Stomach smooth muscle (tissue), 2 donors: ENCODE data around the gene ZNF354C.

Experiments
- H3K27ac ChIP-seq: one replicate; pipeline ENCODE4 v1.7.0; 2013; ENCODE audit warnings: mild to moderate bottlenecking, low read length, inconsistent platforms
- H3K27me3 ChIP-seq, 2 donors: one replicate each; pipeline ENCODE4 v1.7.0; 2013; ENCODE audit warnings: low read length in 2 of 2; ENCODE audit not compliant: insufficient read depth in 2 of 2, control insufficient read depth in 1 of 2
- H3K36me3 ChIP-seq, 2 donors: one replicate each; pipeline ENCODE4 v1.7.0; 2013; ENCODE audit warnings: low read length in 2 of 2; ENCODE audit not compliant: control insufficient read depth in 2 of 2, insufficient read depth in 2 of 2
- H3K4me1 ChIP-seq: one replicate; pipeline ENCODE4 v1.7.0; 2013; ENCODE audit warnings: low read length; ENCODE audit not compliant: control insufficient read depth, insufficient read depth
- H3K4me3 ChIP-seq, 2 donors: one replicate each; pipeline ENCODE4 v1.7.0; 2013; ENCODE audit warnings: low read length in 2 of 2
- H3K9ac ChIP-seq, 2 donors: one replicate each; pipeline ENCODE4 v1.7.0; 2013; ENCODE audit warnings: low read length in 2 of 2, mild to moderate bottlenecking in 1 of 2
- H3K9me3 ChIP-seq, 2 donors: one replicate each; pipeline ENCODE4 v1.7.0; 2013; ENCODE audit warnings: low read length in 2 of 2; ENCODE audit not compliant: control insufficient read depth in 2 of 2
- donor health status: healthy.
- donor health status: Pancreatic carcinoma.

Gene ZNF354C

DNA sequence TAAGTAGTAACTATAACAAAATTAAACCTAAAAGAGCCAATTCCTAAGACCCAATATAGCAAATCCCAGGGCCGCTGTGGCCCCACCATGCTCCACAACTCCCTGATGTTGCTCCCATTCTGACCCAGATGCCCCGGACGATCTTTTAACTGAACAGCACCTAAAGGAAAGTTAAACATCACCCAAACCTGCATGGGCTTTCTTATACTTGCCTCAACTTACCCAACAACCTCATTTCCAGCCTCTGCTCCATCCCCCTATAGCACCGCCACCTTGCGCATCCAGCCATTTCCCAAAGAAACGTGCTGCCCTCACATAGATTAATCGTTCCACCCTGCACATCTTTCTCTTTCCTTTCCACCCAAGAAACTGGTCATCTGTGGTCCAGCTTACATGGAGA lies 54.6 kb downstream of the ZNF354C start:
- H3K4me3 ChIP-seq = no peak overlapping the region
- no peak overlapping the region for H3K27ac ChIP-seq
- H3K27me3 ChIP-seq = no peaks in the 10 kb centered on the region
- H3K36me3 ChIP-seq = peaks cover 0 to 3% of the 10 kb centered on the region in 2 donors
- no peaks in the 10 kb centered on the region for H3K4me1 ChIP-seq
- peaks cover 4 to 48% of the 10 kb centered on the region in 2 donors for H3K9me3 ChIP-seq
- H3K9ac ChIP-seq = no peak overlapping the region

DNA sequence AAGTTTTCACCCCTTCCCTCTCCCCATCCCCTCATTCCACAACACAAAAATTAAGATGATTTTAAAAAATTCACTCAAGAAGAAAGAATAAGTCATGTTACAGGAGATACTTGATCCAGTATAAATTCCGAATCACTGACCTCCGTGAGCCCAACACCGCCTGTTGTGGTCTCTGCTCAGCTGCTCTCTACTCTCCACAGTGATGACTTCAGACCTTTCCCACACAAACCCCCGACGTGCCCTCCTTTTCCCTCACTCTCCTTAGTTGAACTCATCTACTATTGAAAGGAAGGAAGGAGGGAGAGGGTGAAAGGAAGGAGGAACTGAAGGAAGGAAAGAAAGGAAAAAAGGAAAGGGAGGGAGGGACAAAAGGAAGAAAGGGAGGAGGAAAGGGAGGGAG lies 55.1 kb downstream of the ZNF354C start:
- Histone ChIP-seq H3K4me1 (no peaks in the 10 kb centered on the region), H3K9ac (no peak overlapping the region), H3K9me3 (peaks cover 4 to 48% of the 10 kb centered on the region in 2 donors), H3K36me3 (peaks cover 0 to 3% of the 10 kb centered on the region in 2 donors), H3K4me3 (no peak overlapping the region), H3K27ac (no peak overlapping the region), H3K27me3 (no peaks in the 10 kb centered on the region)

DNA sequence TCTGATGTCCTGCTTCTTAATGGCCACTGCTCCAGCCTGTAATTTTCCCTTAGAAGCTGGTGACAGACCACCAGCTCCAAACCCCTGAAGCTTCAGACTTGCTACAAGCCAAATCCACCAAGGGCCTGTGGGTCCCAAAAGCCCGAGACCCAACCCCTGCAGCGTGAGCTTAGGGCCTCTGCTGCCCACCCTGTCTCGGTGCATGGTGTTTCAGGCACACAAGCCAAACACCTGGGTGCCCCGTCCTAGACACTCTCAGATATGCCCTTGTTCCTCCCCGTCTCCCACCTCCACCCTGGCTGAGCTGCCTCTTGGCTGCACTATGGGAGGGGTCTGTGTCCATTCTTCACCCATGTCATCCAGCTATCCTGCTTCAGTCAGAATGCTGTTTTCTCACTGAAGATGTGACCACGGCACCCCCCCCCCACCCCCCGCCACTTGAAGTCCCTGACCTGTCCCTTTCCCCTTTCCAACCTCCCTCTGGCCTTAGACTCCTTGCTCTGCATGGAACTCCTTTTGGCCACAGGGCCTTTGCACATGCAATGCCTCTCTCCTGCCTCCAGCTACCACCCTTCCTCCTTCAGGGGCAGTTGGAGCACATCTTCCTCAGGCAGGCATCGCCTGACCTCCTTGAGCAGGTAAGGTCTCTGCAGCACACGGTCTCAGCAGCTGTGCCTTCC lies 55.8 kb downstream of the ZNF354C start:
- H3K36me3 ChIP-seq = peaks cover 0 to 3% of the 10 kb centered on the region in 2 donors
- no peak overlapping the region for H3K27ac ChIP-seq
- H3K9ac ChIP-seq = no peak overlapping the region
- H3K9me3 ChIP-seq = peaks cover 4 to 45% of the 10 kb centered on the region in 2 donors
- H3K4me3 ChIP-seq = no peak overlapping the region
- H3K4me1 ChIP-seq = no peaks in the 10 kb centered on the region
- H3K27me3 ChIP-seq = no peaks in the 10 kb centered on the region

DNA sequence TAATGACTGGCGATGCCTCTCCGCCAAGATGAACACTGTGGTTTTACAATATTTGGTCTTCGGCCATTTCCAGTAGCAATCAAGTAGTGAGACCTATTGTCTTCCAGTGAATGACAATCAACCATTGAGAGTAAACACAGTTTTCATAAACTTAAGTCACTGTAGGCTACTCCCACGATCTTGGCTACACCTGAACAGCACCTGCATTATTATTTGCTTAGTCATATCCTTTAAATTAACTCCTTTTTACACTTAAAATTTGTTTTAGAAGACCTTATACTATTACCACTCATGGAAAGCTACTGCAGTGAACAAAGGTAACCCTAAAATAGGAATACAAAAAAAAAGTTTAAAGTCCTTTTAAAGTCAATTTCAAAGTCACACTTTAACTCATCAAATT lies 58.2 kb downstream of the ZNF354C start:
- Histone ChIP-seq H3K27ac (no peak overlapping the region), H3K9ac (no peak overlapping the region), H3K27me3 (no peaks in the 10 kb centered on the region), H3K4me1 (no peaks in the 10 kb centered on the region), H3K4me3 (no peak overlapping the region), H3K9me3 (peaks cover 4 to 28% of the 10 kb centered on the region in 2 donors), H3K36me3 (peaks cover 0 to 3% of the 10 kb centered on the region in 2 donors)

DNA sequence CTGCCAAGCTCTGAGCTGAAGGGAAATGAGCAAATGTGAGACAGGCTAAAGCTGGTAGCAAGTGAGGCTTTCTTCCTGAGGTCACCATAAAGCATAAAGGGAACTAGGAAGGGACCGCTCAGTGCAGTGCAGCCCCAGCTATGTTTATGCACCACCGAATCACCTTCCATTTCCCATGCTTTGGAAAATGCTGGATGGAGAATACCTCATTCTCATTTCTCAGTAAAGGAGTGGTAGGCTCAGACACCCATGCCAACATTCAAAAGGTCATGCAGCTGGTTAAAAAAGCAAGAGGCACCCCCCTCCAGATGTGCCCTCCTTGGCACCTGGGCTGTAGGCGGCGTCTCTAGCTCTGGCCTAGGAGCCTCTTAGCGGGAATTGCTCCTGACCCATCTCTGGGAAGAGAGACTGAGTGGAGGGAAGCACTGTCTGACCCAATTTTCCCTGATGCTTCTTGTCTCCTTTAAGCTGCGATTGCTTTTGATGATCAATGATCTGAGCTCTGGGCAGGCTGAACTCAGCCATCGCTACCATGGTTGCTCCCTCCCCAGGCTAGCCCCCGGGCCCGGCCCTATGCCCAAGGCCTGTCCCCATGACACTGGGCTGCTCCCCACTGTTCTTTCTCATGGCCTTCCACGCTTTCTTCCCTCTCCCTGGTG lies 58.7 kb downstream of the ZNF354C start:
- Histone ChIP-seq H3K9ac (no peak overlapping the region), H3K4me3 (no peak overlapping the region), H3K36me3 (peaks cover 0 to 2% of the 10 kb centered on the region in 2 donors), H3K4me1 (no peaks in the 10 kb centered on the region), H3K9me3 (peaks cover 4 to 24% of the 10 kb centered on the region in 2 donors), H3K27ac (no peak overlapping the region), H3K27me3 (no peaks in the 10 kb centered on the region)

DNA sequence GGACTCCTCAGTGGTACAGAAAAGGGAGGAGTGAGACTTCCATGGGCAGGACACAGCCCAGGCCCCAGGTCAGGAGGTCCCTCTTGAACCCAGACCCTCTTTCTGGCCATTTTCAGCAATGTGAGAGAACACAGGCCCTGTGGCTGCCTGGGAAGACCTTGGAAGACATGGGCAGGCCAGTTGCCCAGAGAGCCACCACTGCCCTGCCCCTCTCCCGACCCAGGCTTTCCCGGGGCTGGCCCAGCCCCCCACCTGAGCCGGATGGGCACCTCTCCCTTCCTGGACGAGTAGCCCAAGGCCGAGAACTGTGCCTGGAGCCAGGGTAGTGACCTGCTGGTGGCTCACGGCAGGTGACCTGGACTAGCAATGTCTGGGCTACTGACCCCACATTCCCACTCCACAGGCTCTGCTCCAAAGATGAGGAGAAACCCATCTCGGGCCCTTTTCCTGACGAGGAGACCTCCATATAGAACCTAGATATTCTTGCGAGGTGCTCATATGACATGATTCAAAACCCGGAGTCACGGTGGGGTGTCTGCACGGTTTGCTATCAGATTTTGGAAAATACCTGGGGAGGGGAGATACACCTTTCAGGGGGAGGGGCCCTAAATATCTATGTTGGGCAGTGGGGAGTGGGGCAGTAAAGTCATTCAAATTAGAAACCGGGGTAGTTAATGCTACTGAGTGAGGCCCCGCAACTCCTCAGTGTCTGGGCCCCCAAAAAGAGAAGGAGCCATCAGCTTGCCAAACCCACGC lies 59.4 kb downstream of the ZNF354C start:
- H3K9me3 ChIP-seq = peaks cover 4 to 17% of the 10 kb centered on the region in 2 donors
- H3K4me1 ChIP-seq = no peaks in the 10 kb centered on the region
- H3K36me3 ChIP-seq = no peaks in the 10 kb centered on the region
- no peaks in the 10 kb centered on the region for H3K27me3 ChIP-seq
- no peak overlapping the region for H3K9ac ChIP-seq
- no peak overlapping the region for H3K4me3 ChIP-seq
- no peak overlapping the region for H3K27ac ChIP-seq

DNA sequence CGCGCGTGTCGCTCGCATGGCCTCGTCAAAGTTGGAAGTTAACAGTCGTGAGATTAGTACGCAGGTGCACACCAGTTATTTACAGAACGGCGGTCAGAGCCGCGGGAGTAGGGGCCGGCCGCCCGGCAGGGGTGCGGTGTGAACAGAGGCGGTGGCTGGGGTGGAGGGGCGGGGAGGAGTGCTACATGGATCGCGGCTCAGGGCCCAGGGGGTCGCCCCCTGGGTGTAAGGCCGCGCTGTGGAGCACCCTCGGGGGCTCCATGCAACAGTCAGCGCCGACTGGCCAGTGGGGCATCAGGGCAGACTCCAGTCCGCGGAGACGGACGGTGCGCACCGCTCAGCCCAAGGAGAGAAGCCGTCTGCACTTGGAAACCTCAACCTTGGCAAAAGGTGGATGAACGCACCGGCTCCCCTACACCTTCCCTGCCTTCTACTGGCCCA lies 60.3 kb downstream of the ZNF354C start:
- H3K27ac ChIP-seq = no peak overlapping the region
- H3K36me3 ChIP-seq = no peaks in the 10 kb centered on the region
- H3K27me3 ChIP-seq = no peaks in the 10 kb centered on the region
- peaks cover 0 to 15% of the 10 kb centered on the region in 2 donors for H3K9me3 ChIP-seq
- H3K4me3 ChIP-seq = no peak overlapping the region
- H3K4me1 ChIP-seq = no peaks in the 10 kb centered on the region
- H3K9ac ChIP-seq = no peak overlapping the region

DNA sequence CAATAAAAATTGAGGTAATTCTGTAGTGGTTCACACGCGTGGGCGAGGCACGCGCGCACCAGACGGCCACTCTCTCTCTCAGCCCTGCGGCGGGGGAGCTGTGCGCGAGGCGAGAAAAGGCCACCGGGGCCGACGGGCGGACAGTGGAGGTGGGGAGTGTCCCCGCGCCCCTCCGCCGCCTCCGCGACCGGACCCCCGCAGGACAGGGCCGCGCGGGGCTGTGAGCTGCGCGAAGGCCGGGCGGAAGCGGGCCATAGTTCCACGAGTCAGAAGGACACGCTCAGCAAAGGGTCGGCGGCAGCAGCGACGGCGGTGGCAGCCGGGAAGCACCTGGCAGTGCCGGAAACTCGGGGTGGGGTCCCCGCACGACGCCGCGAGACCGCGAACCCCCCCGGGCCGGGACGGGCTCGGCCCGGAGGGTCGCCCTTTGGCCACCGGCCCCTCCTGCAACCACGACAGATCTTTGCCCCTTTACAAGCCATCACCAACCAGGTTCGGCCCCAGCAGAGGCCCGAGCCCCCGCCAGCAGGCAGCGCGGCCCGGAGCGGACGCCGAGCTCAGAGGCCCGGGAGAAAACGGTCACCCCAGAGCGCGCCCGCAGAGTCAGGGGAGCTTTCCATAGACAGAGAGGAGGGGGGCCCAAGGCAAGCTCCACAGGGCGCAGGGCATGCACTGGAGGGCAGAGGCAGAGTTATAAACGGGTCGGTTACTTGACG lies 60.9 kb downstream of the ZNF354C start:
- Histone ChIP-seq H3K4me1 (no peaks in the 10 kb centered on the region), H3K36me3 (no peaks in the 10 kb centered on the region), H3K9me3 (peaks cover 0 to 10% of the 10 kb centered on the region in 2 donors), H3K27me3 (no peaks in the 10 kb centered on the region), H3K27ac (no peak overlapping the region), H3K4me3 (no peak overlapping the region), H3K9ac (no peak overlapping the region)

DNA sequence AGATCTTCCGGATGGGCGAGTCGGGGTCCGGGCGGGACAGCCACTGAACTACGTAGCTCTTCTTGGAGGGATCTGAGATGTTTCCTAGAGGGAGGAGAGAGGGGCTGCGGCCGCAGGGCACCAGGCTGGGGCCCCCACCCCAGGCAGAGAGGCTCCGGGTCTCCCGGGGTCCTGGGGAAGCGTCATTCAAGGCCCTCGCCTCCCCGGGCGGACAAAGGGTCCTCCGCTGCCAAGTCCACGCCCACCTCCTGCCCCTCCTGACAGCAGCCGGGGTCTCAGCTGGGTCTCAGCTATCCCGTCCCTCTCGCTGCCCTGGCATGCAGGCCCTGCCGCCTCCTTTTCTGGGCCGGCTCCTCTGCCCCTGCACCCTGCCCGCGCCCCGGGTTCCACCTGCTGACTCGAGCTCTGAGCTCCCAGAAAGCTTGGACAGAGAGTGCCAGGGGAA lies 61.5 kb downstream of the ZNF354C start:
- peaks cover 0 to 4% of the 10 kb centered on the region in 2 donors for H3K9me3 ChIP-seq
- no peak overlapping the region for H3K9ac ChIP-seq
- no peaks in the 10 kb centered on the region for H3K4me1 ChIP-seq
- no peak overlapping the region for H3K4me3 ChIP-seq
- no peak overlapping the region for H3K27ac ChIP-seq
- H3K27me3 ChIP-seq = no peaks in the 10 kb centered on the region
- H3K36me3 ChIP-seq = no peaks in the 10 kb centered on the region

DNA sequence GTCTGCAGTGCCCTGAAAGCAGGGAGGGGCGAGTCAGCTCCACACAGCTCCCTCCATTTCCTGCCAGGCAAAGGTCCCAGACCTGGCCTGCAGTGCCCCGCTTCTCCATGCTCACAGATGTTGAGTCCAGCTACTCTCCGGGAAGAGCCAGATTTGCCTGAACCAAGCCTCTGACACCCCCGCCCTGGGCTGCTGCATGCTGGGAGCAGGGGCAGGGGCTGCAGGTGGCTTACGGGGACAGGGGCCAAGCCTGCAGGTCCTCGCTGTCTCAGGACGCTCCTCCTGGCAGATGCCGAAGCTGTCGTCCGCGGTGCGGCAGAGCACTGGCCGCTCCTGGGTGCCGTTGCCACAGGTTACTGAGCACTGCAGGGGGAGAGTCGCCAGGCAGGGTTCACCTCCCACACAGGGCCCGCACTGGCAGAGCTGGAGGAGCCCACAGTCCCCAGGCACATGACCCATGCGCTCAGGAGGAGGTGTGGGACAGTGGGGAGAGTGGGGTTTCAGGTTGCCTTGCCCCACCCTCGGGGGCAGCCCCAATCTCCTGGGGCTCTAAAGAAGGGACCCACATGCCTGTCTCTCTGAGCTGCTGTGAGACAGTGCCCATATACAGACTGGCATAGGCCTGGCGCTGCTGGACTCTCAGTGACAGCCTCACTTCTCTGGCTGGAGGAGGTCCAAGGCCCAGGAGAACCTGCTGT lies 62.4 kb downstream of the ZNF354C start:
- peaks cover 0 to 2% of the 10 kb centered on the region in 2 donors for H3K9me3 ChIP-seq
- H3K36me3 ChIP-seq = no peaks in the 10 kb centered on the region

More for the DNA sequence above, 62.4 kb downstream of the ZNF354C start:
- Histone ChIP-seq H3K4me3 (no peak overlapping the region), H3K4me1 (no peaks in the 10 kb centered on the region), H3K27ac (no peak overlapping the region), H3K27me3 (no peaks in the 10 kb centered on the region), H3K9ac (no peak overlapping the region)
